WTC11 (cell line): ENCODE data around the gene NEDD4L.

Experiments used
- ATF1 ChIP-seq: sonication (generic); formaldehyde crosslinking; IDR thresholded peaks from 2 replicates; pipeline ENCODE4 v1.8.1; 2023; ENCODE audit warnings: mild to moderate bottlenecking, moderate library complexity, missing genetic modification reagents
- ATF2 ChIP-seq: sonication (generic); formaldehyde crosslinking; IDR thresholded peaks from 2 replicates; pipeline ENCODE4 v1.8.1; 2022; ENCODE audit warnings: low read depth, missing genetic modification reagents, borderline replicate concordance
- CTCF ChIP-seq: fragments of 200-600 bp; IDR thresholded peaks from 2 replicates; pipeline ENCODE4 v1.8.0; 2022; ENCODE audit warnings: antibody characterized with exemption
- GABPB1 ChIP-seq: sonication (generic); formaldehyde crosslinking; IDR thresholded peaks from 2 replicates; pipeline ENCODE4 v1.8.1; 2023; ENCODE audit warnings: mild to moderate bottlenecking, missing genetic modification reagents
- HMGXB4 ChIP-seq: sonication (generic); formaldehyde crosslinking; IDR thresholded peaks from 2 replicates; pipeline ENCODE4 v1.8.1; 2023; ENCODE audit warnings: mild to moderate bottlenecking, moderate library complexity, missing genetic modification reagents
- MAX ChIP-seq: sonication (generic); formaldehyde crosslinking; IDR thresholded peaks from 2 replicates; pipeline ENCODE4 v1.8.0; 2022; ENCODE audit warnings: mild to moderate bottlenecking, missing genetic modification reagents
- MLX ChIP-seq: sonication (generic); formaldehyde crosslinking; IDR thresholded peaks from 2 replicates; pipeline ENCODE4 v1.8.1; 2023; ENCODE audit warnings: mild to moderate bottlenecking, missing genetic modification reagents, moderate library complexity
- NFYB ChIP-seq: sonication (generic); formaldehyde crosslinking; conservative IDR thresholded peaks from 2 replicates; pipeline ENCODE4 v1.8.0; 2022; ENCODE audit warnings: low read depth, missing genetic modification reagents
- NR2C2 ChIP-seq: sonication (generic); formaldehyde crosslinking; IDR thresholded peaks from 2 replicates; pipeline ENCODE4 v1.8.0; 2022; ENCODE audit warnings: mild to moderate bottlenecking, missing genetic modification reagents
- RELA ChIP-seq: sonication (generic); formaldehyde crosslinking; IDR thresholded peaks from 2 replicates; pipeline ENCODE4 v1.8.1; 2022; ENCODE audit warnings: missing genetic modification reagents, mild to moderate bottlenecking, borderline replicate concordance
- USF2 ChIP-seq: sonication (generic); formaldehyde crosslinking; IDR thresholded peaks from 2 replicates; pipeline ENCODE4 v1.8.1; 2023; ENCODE audit warnings: mild to moderate bottlenecking, missing genetic modification reagents, moderate library complexity
- ZNF138 ChIP-seq: sonication (generic); formaldehyde crosslinking; conservative IDR thresholded peaks from 2 replicates; pipeline ENCODE4 v1.8.1; 2022; ENCODE audit warnings: mild to moderate bottlenecking, moderate library complexity, missing genetic modification reagents

- no peak for TF ChIP-seq USF2 (CRISPR knock-in tag)
- no peak for TF ChIP-seq RELA (CRISPR knock-in tag)
- no peak for TF ChIP-seq NR2C2 (CRISPR knock-in tag)
- no peak for TF ChIP-seq CTCF
- no peak for TF ChIP-seq MLX (CRISPR knock-in tag)
- no peak for TF ChIP-seq ATF1 (CRISPR knock-in tag)
- TF ChIP-seq MAX (CRISPR knock-in tag): no peak
- no peak for TF ChIP-seq HMGXB4 (CRISPR knock-in tag)
- TF ChIP-seq NFYB: no peak
- TF ChIP-seq ATF2: no peak
- TF ChIP-seq GABPB1 (CRISPR knock-in tag): no peak
- no peak for TF ChIP-seq ZNF138 (CRISPR knock-in tag)
Observed at GRCh38 chr18:58163004-58163590, 119.1 kb downstream of the NEDD4L start.
